B cell (primary cell): ENCODE measurements around the gene TPGS2. TPM values are rescaled to one million over a fixed set of nuclear protein-coding genes. Genes with fewer than 3 reads are reported as not detected.

Source experiments
- ATAC-seq: fragments of 200-7000 bp; cut with Tn5 transposase; one replicate; pipeline ENCODE4 v1.10.0; 2021; ENCODE audit warnings: low read depth, mild to moderate bottlenecking, moderate number of reproducible peaks, moderate library complexity
- CTCF ChIA-PET: fragments of 350-600 bp; sonication (Branson Sonifier 250); formaldehyde crosslinking; loops from one replicate; lab custom pipeline; 2021; ENCODE audit warnings: antibody characterized with exemption, inconsistent platforms; lab: Charles Lee
- POLR2A ChIA-PET: fragments of 350-600 bp; sonication (Branson Sonifier 250); formaldehyde crosslinking; loops from one replicate; lab custom pipeline; 2021; ENCODE audit warnings: antibody characterized with exemption; lab: Charles Lee
- DNase-seq: peaks from one replicate; pipeline ENCODE4 v3.0.0; 2013
- H2AFZ ChIP-seq: 2 replicates; pipeline ENCODE4 v1.6.1; 2012; ENCODE audit warnings: mild to moderate bottlenecking, low read depth, low read length; ENCODE audit not compliant: insufficient read depth, poor library complexity, severe bottlenecking
- H3K27ac ChIP-seq, 2 donors: 1 replicate in 1 of 2; 2 replicates in 1 of 2; pipeline ENCODE4 v1.5.1; 2012 to 2013; ENCODE audit warnings: low read length in 2 of 2, mild to moderate bottlenecking in 2 of 2, moderate library complexity in 1 of 2
- H3K27me3 ChIP-seq, 4 experiments: fragments of 200-600 bp in 1 of 4; sonication (generic) in 1 of 4; replicated peaks in 1 of 4; 1 replicate in 2 of 4; 2 replicates in 2 of 4; pipeline versions ENCODE4 v1.6.1 to v1.7.0; 2013 to 2016; ENCODE audit warnings: low read length in 3 of 4, mild to moderate bottlenecking in 2 of 4, mixed read lengths in 1 of 4, moderate library complexity in 1 of 4; ENCODE audit not compliant: insufficient read depth in 4 of 4, control insufficient read depth in 3 of 4; ENCODE audit errors: control extremely low read depth in 1 of 4
- H3K36me3 ChIP-seq, 2 experiments: replicated peaks in 1 of 2; 1 replicate in 1 of 2; 2 replicates in 1 of 2; pipeline versions ENCODE4 v1.6.1 to v1.7.1; 2013; ENCODE audit warnings: low read length in 1 of 2; ENCODE audit not compliant: insufficient read depth in 2 of 2, control insufficient read depth in 1 of 2; ENCODE audit errors: control extremely low read depth in 1 of 2, extremely low read depth in 1 of 2
- H3K4me1 ChIP-seq, 2 donors: fragments of 200-600 bp in 1 of 2; sonication (generic) in 1 of 2; 1 replicate in 1 of 2; 2 replicates in 1 of 2; pipeline versions ENCODE4 v1.5.1 to v1.6.1; 2013 to 2017; ENCODE audit warnings: low read length in 2 of 2; ENCODE audit not compliant: control insufficient read depth in 2 of 2, insufficient read depth in 2 of 2
- H3K4me2 ChIP-seq: replicated peaks from 2 replicates; pipeline ENCODE3; 2012; ENCODE audit warnings: mild to moderate bottlenecking, low read depth, low read length; ENCODE audit not compliant: poor library complexity, severe bottlenecking
- H3K4me3 ChIP-seq, 5 experiments: fragments of 200-600 bp in 1 of 5; sonication (generic) in 1 of 5; 1 replicate in 3 of 5; 2 replicates in 2 of 5; pipeline versions ENCODE4 v1.5.1 to v1.7.0; 2011 to 2016; ENCODE audit warnings: low read length in 4 of 5, mild to moderate bottlenecking in 4 of 5, low read depth in 2 of 5, control low read depth in 1 of 5, moderate library complexity in 1 of 5; ENCODE audit not compliant: insufficient read depth in 1 of 5; ENCODE audit errors: control extremely low read depth in 1 of 5, extremely low read depth in 1 of 5
- H3K79me2 ChIP-seq: fragments of 200-600 bp; sonication (generic); one replicate; pipeline ENCODE4 v1.6.0; 2016; ENCODE audit warnings: low read length; ENCODE audit not compliant: control insufficient read depth, insufficient read depth
- H3K9ac ChIP-seq: fragments of 200-600 bp; sonication (generic); 2 replicates; pipeline ENCODE4 v1.6.1; 2017; ENCODE audit warnings: mild to moderate bottlenecking, low read length, moderate library complexity
- H3K9me3 ChIP-seq, 3 donors: one replicate each; pipeline versions ENCODE4 v1.6.1 to v1.7.1; 2013; ENCODE audit warnings: low read length in 2 of 3; ENCODE audit not compliant: control insufficient read depth in 2 of 3, insufficient read depth in 1 of 3; ENCODE audit errors: control extremely low read depth in 1 of 3
- H4K20me1 ChIP-seq: 2 replicates; pipeline ENCODE4 v1.6.0; 2012; ENCODE audit warnings: mild to moderate bottlenecking, low read length; ENCODE audit not compliant: insufficient read depth, control insufficient read depth, poor library complexity, severe bottlenecking
- H3K27ac Mint-ChIP-seq: one replicate; pipeline ENCODE4 v1.8.0; 2021; ENCODE audit warnings: mixed read lengths
- H3K27me3 Mint-ChIP-seq: one replicate; pipeline ENCODE4 v1.8.0; 2021; ENCODE audit warnings: mixed read lengths
- H3K4me1 Mint-ChIP-seq: one replicate; pipeline ENCODE4 v1.8.0; 2021; ENCODE audit warnings: mixed read lengths
- H3K4me3 Mint-ChIP-seq: one replicate; pipeline ENCODE4 v1.8.0; 2021; ENCODE audit warnings: mixed read lengths
- H3K9me3 Mint-ChIP-seq: one replicate; pipeline ENCODE4 v1.8.0; 2022; ENCODE audit warnings: mixed read lengths; ENCODE audit not compliant: insufficient read depth
- EZH2 ChIP-seq: IDR thresholded peaks from 2 replicates; pipeline ENCODE4 v1.6.1; 2012; ENCODE audit warnings: borderline replicate concordance, low read depth, mild to moderate bottlenecking, moderate library complexity, low read length; ENCODE audit not compliant: insufficient read depth, poor library complexity, severe bottlenecking
- whole genome bisulfite sequencing: methylation state at CpG from one replicate; pipeline ENCODE4 v1.1.5; 2013; ENCODE audit warnings: missing lambda C conversion rate; ENCODE audit not compliant: insufficient coverage; 5-methylcytosine and 5-hydroxymethylcytosine counted together
- intact Hi-C: fragments of 100-400 bp; cut with micrococcal nuclease; formaldehyde crosslinking; loops from one replicate; pipeline ENCODE4 v1.10.0; 2022
- polyA plus RNA-seq: library from polyadenylated mRNA; depleted of rRNA; stranded (reverse); fragments of >200 nt; gene quantifications from 2 replicates; pipeline ENCODE4 v1.2.3, GENCODE V29; 2012
- total RNA-seq, 2 donors: library from RNA; stranded (reverse); fragments of 120-200 nt in 1 of 2; gene quantifications; 1 replicate in 1 of 2; 2 replicates in 1 of 2; pipeline versions ENCODE4 v1.2.3 to v1.2.4, GENCODE V29; 2013 to 2022
- TF ChIP-seq, protein P1 (sequence below): fragments of 200-600 bp; IDR thresholded peaks from one replicate; pipeline ENCODE4 v1.8.0; 2022; ENCODE audit warnings: antibody characterized with exemption, mild to moderate bottlenecking

The TPGS2 gene
- total and polyA plus RNA-seq, 2 donors (not counting 1 experiment from before 2014, with no cell fraction given): 45.2 to 50.9 TPM

- Mint-ChIP-seq H3K9me3 (no peaks in the 10 kb centered on the region), H3K4me3 (no peak overlapping the region), H3K27ac (no peak overlapping the region), H3K27me3 (peaks cover 5% of the 10 kb centered on the region), H3K4me1 (no peaks in the 10 kb centered on the region)
- Histone ChIP-seq H3K9ac (no peak overlapping the region), H3K9me3 (peaks cover 0 to 5% (median 1%) of the 10 kb centered on the region in 3 donors), H3K27ac (no peak overlapping the region), H3K79me2 (no peaks in the 10 kb centered on the region), H3K36me3 (no peaks in the 10 kb centered on the region), H3K4me3 (no peak overlapping the region), H3K4me2 (no peak overlapping the region), H2AFZ (no peak overlapping the region), H3K4me1 (no peaks in the 10 kb centered on the region), H4K20me1 (no peaks in the 10 kb centered on the region), H3K27me3 (no peaks in the 10 kb centered on the region)
- ATAC-seq: no peak
- no peak for DNase-seq
- ChIA-PET POLR2A (no interaction called here), CTCF (no interaction called here)
- TF ChIP-seq, protein P1, sequence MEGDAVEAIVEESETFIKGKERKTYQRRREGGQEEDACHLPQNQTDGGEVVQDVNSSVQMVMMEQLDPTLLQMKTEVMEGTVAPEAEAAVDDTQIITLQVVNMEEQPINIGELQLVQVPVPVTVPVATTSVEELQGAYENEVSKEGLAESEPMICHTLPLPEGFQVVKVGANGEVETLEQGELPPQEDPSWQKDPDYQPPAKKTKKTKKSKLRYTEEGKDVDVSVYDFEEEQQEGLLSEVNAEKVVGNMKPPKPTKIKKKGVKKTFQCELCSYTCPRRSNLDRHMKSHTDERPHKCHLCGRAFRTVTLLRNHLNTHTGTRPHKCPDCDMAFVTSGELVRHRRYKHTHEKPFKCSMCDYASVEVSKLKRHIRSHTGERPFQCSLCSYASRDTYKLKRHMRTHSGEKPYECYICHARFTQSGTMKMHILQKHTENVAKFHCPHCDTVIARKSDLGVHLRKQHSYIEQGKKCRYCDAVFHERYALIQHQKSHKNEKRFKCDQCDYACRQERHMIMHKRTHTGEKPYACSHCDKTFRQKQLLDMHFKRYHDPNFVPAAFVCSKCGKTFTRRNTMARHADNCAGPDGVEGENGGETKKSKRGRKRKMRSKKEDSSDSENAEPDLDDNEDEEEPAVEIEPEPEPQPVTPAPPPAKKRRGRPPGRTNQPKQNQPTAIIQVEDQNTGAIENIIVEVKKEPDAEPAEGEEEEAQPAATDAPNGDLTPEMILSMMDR: no peak
- TF ChIP-seq EZH2: no peak
- intact Hi-C loops: no loop called here
- WGBS: 100% methylated on average over 1 of the region's 2 CpGs
These were observed 66.7 kb downstream of the TPGS2 start for GRCh38 chr18:36762074-36762473.

DNA sequence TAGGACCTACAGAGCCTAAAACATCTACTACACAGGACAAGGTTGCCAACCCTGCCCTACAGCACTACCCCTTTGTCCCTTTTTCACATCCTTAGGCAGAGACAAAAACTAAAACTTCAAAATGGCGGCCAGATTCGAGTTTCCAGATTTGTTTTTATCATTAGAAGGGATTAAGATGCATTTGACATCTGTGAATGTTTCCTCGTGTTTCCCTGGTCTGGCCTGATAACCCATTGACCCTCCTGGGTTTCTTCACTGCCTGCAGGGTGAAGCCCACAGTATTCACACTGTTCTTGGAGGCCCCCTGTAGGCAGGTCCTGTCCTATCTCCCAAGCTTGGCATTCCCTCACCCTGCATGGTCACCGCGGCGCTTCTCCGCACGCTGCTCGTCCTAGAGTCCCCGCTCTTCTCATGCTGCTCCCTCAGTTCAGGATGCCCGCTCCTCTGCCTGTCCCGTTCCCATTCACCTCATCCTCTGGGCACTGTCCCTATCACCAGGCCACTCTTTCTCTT lies 67.6 kb downstream of the TPGS2 start:
- DNase-seq (no peak), ATAC-seq (no peak)
- Mint-ChIP-seq H3K9me3 (no peaks in the 10 kb centered on the region), H3K27ac (no peak overlapping the region), H3K4me3 (no peak overlapping the region), H3K4me1 (no peaks in the 10 kb centered on the region), H3K27me3 (peaks cover 5% of the 10 kb centered on the region)
- H3K27ac ChIP-seq: no peak overlapping the region
- H3K27me3 ChIP-seq: no peaks in the 10 kb centered on the region
- intact Hi-C loops: no loop called here
- H3K36me3 ChIP-seq: no peaks in the 10 kb centered on the region
- peaks cover 0 to 5% (median 1%) of the 10 kb centered on the region in 3 donors for H3K9me3 ChIP-seq
- no peak overlapping the region for H3K9ac ChIP-seq
- no peak overlapping the region for H3K4me3 ChIP-seq
- H2AFZ ChIP-seq: no peak overlapping the region
- H3K4me2 ChIP-seq: no peak overlapping the region
- no peaks in the 10 kb centered on the region for H3K4me1 ChIP-seq
- WGBS: 96% methylated on average over 10 of the region's 12 CpGs
- no peaks in the 10 kb centered on the region for H3K79me2 ChIP-seq
- ChIA-PET POLR2A (no interaction called here), CTCF (no interaction called here)
- no peaks in the 10 kb centered on the region for H4K20me1 ChIP-seq
- no peak for TF ChIP-seq EZH2
- TF ChIP-seq, protein P1: no peak
